GM21737 (cell line): ENCODE data around the gene RPGRIP1L.
"Not testable (repeated sequence)": the region's sequence is repeated elsewhere in the genome, so short reads cannot be mapped to it uniquely, and the experiment has no call there.

Experiments
- ATAC-seq: cut with Tn5 transposase; IDR thresholded peaks from one replicate; pipeline ENCODE4 v1.9.1; 2021; ENCODE audit warnings: mild to moderate bottlenecking, moderate library complexity; ENCODE audit not compliant: unreplicated experiment

RPGRIP1L gene

DNA sequence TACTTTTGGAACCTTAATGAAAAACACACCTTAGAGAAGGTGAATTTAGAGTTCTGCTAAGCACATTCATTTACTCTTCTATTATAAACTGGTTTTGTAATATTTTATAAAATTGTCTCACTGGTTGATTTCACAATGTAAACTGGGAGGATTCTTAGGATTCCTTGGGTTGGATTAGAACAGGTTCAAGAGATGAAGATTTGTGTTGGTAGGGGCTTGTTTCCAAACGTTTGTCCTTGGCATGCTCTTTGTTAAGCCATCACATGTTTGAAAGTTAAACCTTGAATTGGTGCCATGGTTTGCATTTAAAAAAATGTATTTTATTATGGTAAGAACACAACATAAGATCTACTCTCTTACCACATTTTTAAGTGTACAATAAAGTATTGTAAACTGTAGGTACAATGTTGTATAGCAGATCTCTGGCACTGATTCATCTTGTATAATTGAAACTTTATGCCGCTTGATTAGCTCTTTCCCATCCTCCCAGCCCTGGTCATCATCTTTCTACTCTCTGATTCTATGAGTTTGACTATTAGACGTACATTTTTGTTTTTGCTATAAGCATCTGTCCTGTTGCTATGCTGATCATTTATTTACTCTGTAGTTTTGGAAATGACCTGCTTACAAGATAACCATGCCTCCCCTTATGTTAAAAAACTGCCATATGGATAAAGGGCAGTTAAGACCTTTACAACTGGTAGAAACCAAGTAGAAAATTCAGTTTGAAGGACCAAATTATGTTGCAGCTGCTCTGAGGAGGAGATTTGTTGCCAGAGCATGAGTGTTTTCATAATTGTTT, 9.9 kb upstream of the RPGRIP1L start:
- no peak for ATAC-seq

GRCh38 chr16:53712065-53712464, 8.4 kb upstream of the RPGRIP1L start:
- no peak for ATAC-seq

DNA sequence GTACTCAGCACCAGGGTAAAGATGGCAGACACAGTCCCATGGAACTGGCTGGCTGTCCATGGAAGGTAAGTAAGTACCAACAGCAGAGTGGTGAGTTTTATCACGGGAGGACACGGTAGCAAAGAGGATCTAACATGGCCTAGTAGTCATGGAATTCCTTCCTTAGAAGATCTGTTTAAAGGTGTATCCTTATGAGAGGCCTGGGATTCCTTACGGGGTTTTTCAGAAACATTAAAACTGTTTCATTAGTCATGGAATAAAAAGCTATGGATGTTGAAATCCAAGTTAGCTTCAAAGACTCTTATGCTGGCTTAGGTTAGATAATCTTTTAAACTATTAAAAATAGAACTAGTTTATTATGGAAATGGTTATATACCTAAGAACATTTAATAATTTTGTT, 7.7 kb upstream of the RPGRIP1L start:
- ATAC-seq = no peak

GRCh38 chr16:53708490-53708889, 4.8 kb upstream of the RPGRIP1L start:
- no peak for ATAC-seq

DNA sequence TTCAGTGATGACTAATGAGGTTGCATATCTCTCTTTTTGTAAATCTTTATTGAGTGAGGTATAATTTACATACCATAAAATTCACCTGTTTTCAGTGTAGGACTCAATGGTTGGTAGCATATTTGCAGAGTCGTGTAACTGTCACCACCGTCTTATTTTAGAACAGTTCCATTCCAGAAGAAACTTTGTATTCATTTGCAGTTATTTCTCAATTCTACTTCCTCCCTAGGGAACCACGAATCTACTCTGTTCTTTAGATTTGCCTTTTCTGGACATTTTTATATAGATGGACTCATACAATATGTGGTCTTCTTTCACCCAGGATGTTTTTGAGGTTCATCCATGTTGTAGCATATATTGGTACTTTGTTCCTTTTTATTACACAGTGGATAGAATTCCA, 4.0 kb upstream of the RPGRIP1L start:
- ATAC-seq = no peak

- no peak for ATAC-seq
These were observed 770 bp upstream of the RPGRIP1L start for GRCh38 chr16:53704445-53704813.

DNA sequence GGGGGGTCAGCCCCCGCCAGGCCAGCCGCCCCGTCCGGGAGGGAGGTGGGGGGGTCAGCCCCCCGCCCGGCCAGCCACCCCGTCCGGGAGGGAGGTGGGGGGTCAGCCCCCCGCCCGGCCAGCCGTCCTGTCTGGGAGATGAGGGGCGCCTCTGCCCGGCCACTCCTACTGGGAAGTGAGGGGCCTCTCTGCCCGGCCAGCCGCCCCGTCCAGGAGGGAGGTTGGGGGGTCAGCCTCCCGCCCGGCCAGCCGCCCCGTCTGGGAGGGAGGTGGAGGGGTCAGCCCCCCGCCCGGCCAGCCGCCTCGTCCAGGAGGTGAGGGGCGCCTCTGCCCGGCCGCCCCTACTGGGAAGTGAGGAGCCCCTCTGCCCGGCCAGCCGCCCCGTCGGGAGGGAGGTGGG, 5.4 kb downstream of the RPGRIP1L start:
- not testable (repeated sequence) for ATAC-seq

DNA sequence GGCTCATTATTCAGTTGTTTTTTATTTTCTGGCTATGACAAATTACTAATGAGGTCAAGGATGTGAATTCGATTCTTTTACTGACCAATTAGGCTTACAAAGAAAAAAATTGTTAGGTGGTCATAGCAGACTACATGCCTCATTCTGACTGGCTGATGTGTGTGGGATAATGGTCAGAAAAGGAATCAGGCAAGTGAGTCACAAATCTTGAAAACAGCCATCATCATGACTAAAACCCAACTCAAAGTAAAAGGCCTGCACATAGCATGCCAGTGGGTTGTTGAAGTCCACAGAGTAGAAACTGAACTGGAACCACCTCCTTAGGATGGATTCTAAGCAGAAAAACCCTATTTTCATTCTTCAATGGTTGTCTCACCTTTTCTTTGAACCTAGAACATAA, 8.6 kb downstream of the RPGRIP1L start:
- no peak for ATAC-seq

- no peak for ATAC-seq
These were observed 10.3 kb downstream of the RPGRIP1L start for GRCh38 chr16:53693320-53693719.

- no peak for ATAC-seq
These were observed 11.5 kb downstream of the RPGRIP1L start for GRCh38 chr16:53692146-53692545.

DNA sequence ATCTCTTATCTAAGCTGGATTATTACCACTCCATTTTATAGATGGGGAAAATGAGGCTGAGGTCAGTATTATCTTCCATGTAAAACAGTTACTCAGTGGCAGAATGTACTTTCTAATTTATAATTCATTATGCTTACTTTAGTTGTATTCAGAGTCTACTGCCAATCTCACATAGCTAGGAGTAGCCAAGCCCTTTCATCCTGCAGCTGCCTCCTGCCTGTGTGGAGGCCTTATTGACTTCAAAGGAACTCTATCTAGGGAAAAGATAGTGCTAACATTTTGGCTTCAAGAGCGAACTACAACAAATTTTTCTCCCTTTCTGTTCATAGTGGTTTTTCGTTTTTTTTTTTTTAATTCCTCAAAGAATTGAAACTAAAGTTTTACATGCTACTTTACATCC, 12.9 kb downstream of the RPGRIP1L start:
- no peak for ATAC-seq

GRCh38 chr16:53689636-53690035, 14.0 kb downstream of the RPGRIP1L start:
- no peak for ATAC-seq

- ATAC-seq = no peak
These were observed 16.9 kb downstream of the RPGRIP1L start for GRCh38 chr16:53686710-53687109.

DNA sequence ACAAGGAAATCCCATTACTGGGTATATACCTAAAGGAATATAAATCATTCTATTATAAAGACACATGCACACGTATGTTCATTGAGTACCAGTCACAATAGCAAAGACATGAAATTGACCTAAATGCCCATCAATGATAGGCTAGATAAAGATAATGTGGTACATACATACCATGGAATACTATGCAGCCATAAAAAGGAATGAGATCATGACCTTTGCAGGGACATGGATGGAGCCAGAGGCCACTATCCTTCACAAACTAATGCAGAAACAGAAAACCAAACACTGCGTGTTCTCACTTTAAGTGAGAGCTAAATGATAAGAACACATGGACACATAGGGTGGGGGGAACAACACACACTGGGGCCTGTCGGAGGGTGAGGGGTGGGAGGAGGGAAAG, 18.3 kb downstream of the RPGRIP1L start:
- ATAC-seq = not testable (repeated sequence)

DNA sequence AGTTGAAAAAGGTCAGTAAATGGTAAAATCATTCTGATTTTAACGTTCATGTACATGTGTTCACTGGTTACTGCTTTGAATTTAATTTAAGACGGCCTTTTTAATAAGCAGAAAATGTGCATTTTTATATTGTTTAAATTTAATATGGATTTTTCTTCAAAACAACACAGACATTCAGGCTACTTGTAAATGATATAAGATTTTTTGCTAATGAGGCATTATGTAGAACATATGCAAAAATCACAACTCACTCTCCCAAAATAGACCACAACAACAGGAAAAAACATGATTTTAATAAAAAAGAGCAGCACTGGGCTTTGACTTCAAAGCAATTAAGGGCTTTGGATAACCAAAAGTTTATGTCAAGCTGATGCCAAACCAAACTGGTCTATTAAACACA, 22.3 kb downstream of the RPGRIP1L start:
- no peak for ATAC-seq

DNA sequence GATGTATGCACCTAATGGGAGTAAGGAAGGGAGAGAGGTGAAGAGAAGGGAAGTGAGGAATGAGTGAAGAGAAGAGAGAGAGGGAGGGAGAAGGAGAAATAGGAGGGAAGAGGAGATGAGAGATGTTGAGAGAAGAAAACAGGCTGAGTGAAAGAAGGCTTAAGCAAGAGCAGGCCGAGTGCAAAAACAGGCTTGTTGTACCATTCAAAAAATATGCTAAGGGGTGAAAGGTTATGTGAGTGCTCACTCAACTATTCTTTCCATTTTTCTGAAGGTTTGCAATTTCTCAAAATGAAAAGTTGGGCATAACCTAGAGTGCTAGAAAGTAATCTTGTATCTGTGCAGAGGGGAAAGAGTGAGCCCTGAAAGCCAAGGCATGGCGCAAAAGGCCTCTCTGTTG, 22.9 kb downstream of the RPGRIP1L start:
- ATAC-seq = no peak

- ATAC-seq = no peak
These were observed 24.8 kb downstream of the RPGRIP1L start for GRCh38 chr16:53678756-53679343.

GRCh38 chr16:53678155-53678554, 25.5 kb downstream of the RPGRIP1L start:
- ATAC-seq = no peak

GRCh38 chr16:53673189-53673588, 30.5 kb downstream of the RPGRIP1L start:
- no peak for ATAC-seq

GRCh38 chr16:53672461-53672860, 31.2 kb downstream of the RPGRIP1L start:
- ATAC-seq = no peak

DNA sequence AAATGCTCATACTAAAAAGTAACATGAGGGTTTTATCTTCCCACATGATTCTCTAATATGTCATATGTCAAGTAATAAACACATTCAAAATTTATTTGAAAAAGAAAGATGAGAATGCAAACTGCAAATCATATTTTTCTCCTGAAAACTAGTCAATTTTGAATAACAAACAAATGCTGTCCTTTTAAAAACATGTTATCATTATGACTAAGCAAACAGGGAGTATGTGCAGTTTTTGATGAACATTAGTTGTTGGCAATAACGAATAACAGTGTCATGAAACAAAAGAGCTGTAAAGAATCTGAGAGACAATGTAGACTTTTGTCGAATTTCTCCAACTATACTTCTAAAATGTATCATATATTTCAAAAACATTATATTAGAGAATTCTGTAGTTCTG, 34.8 kb downstream of the RPGRIP1L start:
- ATAC-seq = no peak

DNA sequence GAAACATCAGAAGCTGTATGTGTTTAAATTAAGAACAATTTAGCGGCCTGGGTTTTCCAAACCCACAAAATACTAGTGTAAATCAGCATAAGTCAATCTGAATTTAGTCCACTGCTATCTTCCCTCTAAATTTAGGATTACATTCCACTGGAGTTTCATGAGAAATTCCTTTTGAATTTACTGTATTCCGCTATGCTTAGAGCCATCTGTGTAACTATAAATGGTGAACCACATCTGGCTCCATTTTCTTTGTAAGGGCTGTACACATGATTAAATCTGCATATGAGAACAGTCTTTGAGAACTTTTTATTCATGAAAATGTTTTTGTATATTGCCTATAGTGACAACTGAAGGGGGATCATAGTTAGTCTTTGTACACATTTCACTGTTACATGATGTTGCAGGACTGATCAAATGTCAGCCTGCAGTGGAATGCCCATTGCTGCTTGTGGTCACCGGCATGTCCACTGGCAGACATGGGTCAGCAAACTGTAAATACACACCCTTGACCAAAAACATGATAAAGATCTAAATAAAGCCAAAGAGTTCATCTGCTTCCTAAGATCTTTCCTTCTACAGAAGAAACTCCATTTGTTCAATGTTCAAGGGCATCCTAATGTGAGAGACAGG, 36.8 kb downstream of the RPGRIP1L start:
- no peak for ATAC-seq
